HepG2 (cell line): ENCODE results near the gene ASB11. TPM values are rescaled to one million over a fixed set of nuclear protein-coding genes. Genes with fewer than 3 reads are reported as not detected.

Source experiments
- AHDC1 ChIP-seq: sonication (generic); formaldehyde crosslinking; IDR thresholded peaks from 2 replicates; pipeline ENCODE4 v1.5.1; 2020; ENCODE audit warnings: mild to moderate bottlenecking, missing genetic modification reagents, borderline replicate concordance
- BATF2 ChIP-seq: sonication (generic); formaldehyde crosslinking; IDR thresholded peaks from 2 replicates; pipeline ENCODE4 v1.8.0; 2022; ENCODE audit warnings: mild to moderate bottlenecking, missing genetic modification reagents, moderate library complexity
- EP300 ChIP-seq, 3 experiments: sonication (generic) in 1 of 3; formaldehyde crosslinking in 1 of 3; IDR thresholded peaks; 2 replicates each; pipeline versions ENCODE4 v1.5.1 to v1.6.1; 2011 to 2020; ENCODE audit warnings: low read depth in 2 of 3, low read length in 2 of 3, borderline replicate concordance in 1 of 3, improper control_type of control experiment in 1 of 3, mild to moderate bottlenecking in 1 of 3, missing genetic modification reagents in 1 of 3, moderate library complexity in 1 of 3
- GATAD2A ChIP-seq: IDR thresholded peaks from 2 replicates; pipeline ENCODE4 v1.6.1; 2016
- HDAC1 ChIP-seq: sonication (generic); formaldehyde crosslinking; IDR thresholded peaks from 2 replicates; pipeline ENCODE4 v1.5.1; 2020; ENCODE audit warnings: mild to moderate bottlenecking, missing genetic modification reagents
- HMG20A ChIP-seq: IDR thresholded peaks from 2 replicates; pipeline ENCODE4 v1.6.1; 2016; ENCODE audit warnings: borderline replicate concordance
- MLXIP ChIP-seq: sonication (generic); formaldehyde crosslinking; IDR thresholded peaks from 2 replicates; pipeline ENCODE4 v1.9.0; 2021; ENCODE audit warnings: missing genetic modification reagents, borderline replicate concordance
- RFX5 ChIP-seq: IDR thresholded peaks from 2 replicates; pipeline ENCODE4 v1.6.1; 2011; ENCODE audit warnings: low read depth, low read length, improper control_type of control experiment
- UBTF ChIP-seq: sonication (generic); formaldehyde crosslinking; IDR thresholded peaks from 2 replicates; pipeline ENCODE4 v1.4.0; 2020; ENCODE audit warnings: mild to moderate bottlenecking, missing genetic modification reagents
- ZNF430 ChIP-seq: sonication (generic); formaldehyde crosslinking; IDR thresholded peaks from 2 replicates; pipeline ENCODE4 v1.9.0; 2021; ENCODE audit warnings: mild to moderate bottlenecking, missing genetic modification reagents
- ZNF574 ChIP-seq: sonication (generic); formaldehyde crosslinking; IDR thresholded peaks from 2 replicates; pipeline ENCODE4 v1.4.0; 2020; ENCODE audit warnings: missing genetic modification reagents
- polyA plus RNA-seq, 8 experiments: library from polyadenylated mRNA; depleted of rRNA in 3 of 8; stranded (reverse) in 7 of 8; unstranded in 1 of 8; fragments of >200 nt; fragmentation: Illumina TruSeq in 4 of 8; extraction: Trizol in 4 of 8; gene quantifications; 2 replicates each; pipeline versions ENCODE4 v1.2.1 to v1.2.3, GENCODE V29; 2011 to 2016; ENCODE audit warnings: low read depth in 4 of 8, missing spikeins in 1 of 8, mixed read lengths in 1 of 8; ENCODE audit not compliant: insufficient read depth in 1 of 8
- total RNA-seq, 5 experiments: library from RNA; depleted of rRNA; stranded (reverse); fragments of >200 nt; fragmentation: Illumina TruSeq; extraction: Trizol; gene quantifications; 2 replicates each; pipeline ENCODE4 v1.2.3, GENCODE V29; 2016; ENCODE audit warnings: low read depth in 1 of 5

ASB11 gene
- total and polyA plus RNA-seq, 2 of the 13 experiments (the other 11 are each of a cell fraction or from before 2014, with no cell fraction given) = not detected

- no peak for TF ChIP-seq BATF2 (CRISPR knock-in tag)
- no peak for TF ChIP-seq MLXIP (CRISPR knock-in tag)
- peak; percentile 39; the same call in 1 of the 2 replicates for TF ChIP-seq ZNF574 (CRISPR knock-in tag)
- peak; percentile 23; the same call in 1 of the 2 replicates for TF ChIP-seq ZNF430 (CRISPR knock-in tag)
- TF ChIP-seq UBTF = peak; percentile 23; the same call in 1 of the 2 replicates
- TF ChIP-seq GATAD2A (CRISPR knock-in tag) = peak; percentile 35; the same call in 1 of the 2 replicates
- peak in 1 of 2 experiments; percentile 52; a peak in 1 of 4 replicates for TF ChIP-seq EP300 (IDR thresholded peaks at IDR 0.05; ENCODE audit: low read depth in 2 of 2, low read length in 2 of 2)
- TF ChIP-seq EP300 (CRISPR knock-in tag; IDR thresholded peaks at IDR 0.05; ENCODE audit: borderline replicate concordance) = no peak
- TF ChIP-seq HMG20A (CRISPR knock-in tag) = no peak
- TF ChIP-seq HDAC1 (CRISPR knock-in tag) = peak; percentile 79
- TF ChIP-seq RFX5 = peak; percentile 93
- TF ChIP-seq AHDC1 (CRISPR knock-in tag) = peak; percentile 53; the same call in 1 of the 2 replicates
Measured at GRCh38 chrX:15269618-15270521, 45.6 kb downstream of the ASB11 start, which contains the start of gene ASB9 (continued).
